NCI-H1436 treated with DMSO at 0.1 percent for 48 hours (cell line): ENCODE measurements around the gene GRIA4.
"Not testable (repeated sequence)": the region's sequence is repeated elsewhere in the genome, so short reads cannot be mapped to it uniquely, and the experiment has no call there.

Experiments
- DNase-seq: peaks from one replicate; lab custom pipeline; 2025; lab: John Stamatoyannopoulos, UW

The GRIA4 gene

GRCh38 chr11:105719073-105719822 is 109.4 kb downstream of the GRIA4 start:
- peak; percentile 36 for DNase-seq

- no peak for DNase-seq
These were observed 110.2 kb downstream of the GRIA4 start for GRCh38 chr11:105720096-105720495.

- no peak for DNase-seq
These were observed 113.4 kb downstream of the GRIA4 start for GRCh38 chr11:105723269-105723668.

GRCh38 chr11:105732611-105733010 is 122.7 kb downstream of the GRIA4 start:
- no peak for DNase-seq

GRCh38 chr11:105734426-105734825 is 124.6 kb downstream of the GRIA4 start:
- no peak for DNase-seq

GRCh38 chr11:105738251-105738650 is 128.4 kb downstream of the GRIA4 start:
- DNase-seq: no peak

GRCh38 chr11:105738986-105739795 is 129.3 kb downstream of the GRIA4 start:
- no peak for DNase-seq

- no peak for DNase-seq
These were observed 130.5 kb downstream of the GRIA4 start for GRCh38 chr11:105740164-105740903.

- DNase-seq: no peak
These were observed 131.7 kb downstream of the GRIA4 start for GRCh38 chr11:105741488-105742020.

- DNase-seq: no peak
These were observed 144.4 kb downstream of the GRIA4 start for GRCh38 chr11:105754260-105754659.

GRCh38 chr11:105754716-105755115 is 144.8 kb downstream of the GRIA4 start:
- DNase-seq: no peak

- DNase-seq: no peak
These were observed 147.2 kb downstream of the GRIA4 start for GRCh38 chr11:105757107-105757506.

GRCh38 chr11:105763594-105763993 is 153.7 kb downstream of the GRIA4 start:
- DNase-seq: no peak

GRCh38 chr11:105767931-105768330 is 158.1 kb downstream of the GRIA4 start:
- no peak for DNase-seq

- no peak for DNase-seq
These were observed 159.8 kb downstream of the GRIA4 start for GRCh38 chr11:105769627-105770026.

- DNase-seq: not testable (repeated sequence)
These were observed 163.6 kb downstream of the GRIA4 start for GRCh38 chr11:105773452-105773851.

GRCh38 chr11:105774899-105775298 is 165.0 kb downstream of the GRIA4 start:
- no peak for DNase-seq

- DNase-seq: no peak
These were observed 171.1 kb downstream of the GRIA4 start for GRCh38 chr11:105780781-105781525.

GRCh38 chr11:105781807-105782206 is 171.9 kb downstream of the GRIA4 start:
- DNase-seq: no peak

- DNase-seq: no peak
These were observed 173.3 kb downstream of the GRIA4 start for GRCh38 chr11:105783216-105783615.

GRCh38 chr11:105785850-105786249 is 176.0 kb downstream of the GRIA4 start:
- not testable (repeated sequence) for DNase-seq

GRCh38 chr11:105786741-105787140 is 176.9 kb downstream of the GRIA4 start:
- DNase-seq: no peak
